A549 (cell line): Measurements from ENCODE around the gene ADCYAP1R1. TPM values are rescaled to one million over a fixed set of nuclear protein-coding genes. Genes with fewer than 3 reads are reported as not detected.

Experiments
- ATAC-seq, 2 experiments: fragments of 200-7000 bp in 1 of 2; fragments of >200 bp in 1 of 2; cut with Nextera tagmentation in 1 of 2; cut with Tn5 transposase in 1 of 2; 3 replicates each; pipeline versions ENCODE4 v1.8.0 to v1.9.1; 2018 to 2020; ENCODE audit warnings: mild to moderate bottlenecking in 1 of 2, moderate library complexity in 1 of 2
- CTCF ChIA-PET: fragments of 300-600 bp; sonication (Branson Sonifier 250); formaldehyde crosslinking; extraction: SDS; loops from one replicate; lab custom pipeline; 2021; ENCODE audit warnings: antibody characterized with exemption, inconsistent platforms; lab: Yijun Ruan, JAX
- POLR2A ChIA-PET: fragments of 350-600 bp; formaldehyde crosslinking; extraction: SDS; loops from one replicate; lab custom pipeline; 2021; ENCODE audit warnings: antibody characterized with exemption, inconsistent platforms; lab: Yijun Ruan, JAX
- DNase-seq, 2 experiments: peaks; one replicate each; pipeline versions ENCODE4 v3.0.0 to v3.0.0-alpha.2; 2011 to 2016; ENCODE audit warnings: low read depth in 1 of 2, low spot score in 1 of 2
- FAIRE-seq: peaks from 2 replicates; lab custom pipeline; 2011; peaks lifted over from hg19 to GRCh38; lab: Jason Lieb, UNC
- H3K27ac ChIP-seq, 2 experiments: fragments of >200 bp; sonication (Bioruptor Twin); formaldehyde crosslinking; 3 replicates each; pipeline ENCODE4 v1.5.1; 2016 to 2017
- H3K4me1 ChIP-seq: fragments of >200 bp; sonication (Bioruptor Twin); formaldehyde crosslinking; 3 replicates; pipeline ENCODE4 v1.6.1; 2016
- H3K4me2 ChIP-seq: fragments of >200 bp; sonication (Bioruptor Twin); formaldehyde crosslinking; 3 replicates; pipeline ENCODE4 v1.6.1; 2016
- H3K4me3 ChIP-seq: fragments of >200 bp; sonication (Bioruptor Twin); formaldehyde crosslinking; 3 replicates; pipeline ENCODE4 v1.5.1; 2016
- H3K9me3 ChIP-seq: fragments of >200 bp; sonication (Bioruptor Twin); formaldehyde crosslinking; 3 replicates; pipeline ENCODE4 v1.6.1; 2016
- CBX2 ChIP-seq: fragments of 200-600 bp; sonication (generic); IDR thresholded peaks from 2 replicates; pipeline ENCODE4 v1.6.1; 2016; ENCODE audit warnings: low read depth, mild to moderate bottlenecking, borderline replicate concordance
- CBX8 ChIP-seq: fragments of 200-600 bp; sonication (generic); IDR thresholded peaks from 2 replicates; pipeline ENCODE4 v1.6.1; 2016
- CHD2 ChIP-seq: fragments of 150-350 bp; IDR thresholded peaks from 2 replicates; pipeline ENCODE4 v1.6.1; 2014; ENCODE audit warnings: low read length; ENCODE audit not compliant: partially characterized antibody
- E2F6 ChIP-seq: IDR thresholded peaks from 2 replicates; pipeline ENCODE4 v1.6.1; 2012; ENCODE audit warnings: low read depth, borderline replicate concordance
- EHF ChIP-seq: fragments of 250-450 bp; sonication (Bioruptor Pico); IDR thresholded peaks from 2 replicates; pipeline ENCODE4 v1.5.0; 2020; ENCODE audit warnings: mild to moderate bottlenecking
- ELK1 ChIP-seq: fragments of 150-350 bp; IDR thresholded peaks from 2 replicates; pipeline ENCODE4 v1.6.1; 2014; ENCODE audit warnings: low read depth, mild to moderate bottlenecking, low read length
- ESRRA ChIP-seq: fragments of 150-350 bp; IDR thresholded peaks from 2 replicates; pipeline ENCODE4 v1.6.1; 2014; ENCODE audit warnings: mild to moderate bottlenecking, low read length, borderline replicate concordance
- GATA3 ChIP-seq: IDR thresholded peaks from 2 replicates; pipeline ENCODE4 v1.6.1; 2012; ENCODE audit warnings: borderline replicate concordance
- HEYL ChIP-seq: fragments of 250-450 bp; sonication (Bioruptor Pico); IDR thresholded peaks from 2 replicates; pipeline ENCODE4 v1.8.0; 2021; ENCODE audit warnings: mild to moderate bottlenecking, moderate library complexity
- JUN ChIP-seq, 2 experiments: fragments of >200 bp; sonication (Bioruptor Twin); formaldehyde crosslinking; IDR thresholded peaks; 2 replicates in 1 of 2; 3 replicates in 1 of 2; pipeline ENCODE4 v1.6.1; 2016 to 2017
- MAZ ChIP-seq: fragments of 150-350 bp; IDR thresholded peaks from 2 replicates; pipeline ENCODE4 v1.6.1; 2014; ENCODE audit warnings: antibody characterized with exemption, low read depth, low read length, borderline replicate concordance
- MYC ChIP-seq: IDR thresholded peaks from 2 replicates; pipeline ENCODE4 v1.6.1; 2012; ENCODE audit warnings: mild to moderate bottlenecking, inconsistent platforms, low read length, improper control_type of control experiment, borderline replicate concordance
- NFE2L2 ChIP-seq: fragments of 150-350 bp; conservative IDR thresholded peaks from 2 replicates; pipeline ENCODE4 v1.6.1; 2014; ENCODE audit warnings: low read length
- NR3C1 ChIP-seq: fragments of >200 bp; sonication (Bioruptor Twin); formaldehyde crosslinking; IDR thresholded peaks from 3 replicates; pipeline ENCODE4 v1.6.1; 2017
- REST ChIP-seq: fragments of 200-600 bp; sonication (generic); IDR thresholded peaks from 2 replicates; pipeline ENCODE4 v1.6.1; 2016; ENCODE audit warnings: antibody characterized with exemption, mild to moderate bottlenecking, moderate library complexity
- RNF2 ChIP-seq: fragments of 200-600 bp; sonication (generic); IDR thresholded peaks from 2 replicates; pipeline ENCODE4 v1.6.1; 2016; ENCODE audit warnings: low read depth, mild to moderate bottlenecking, antibody characterized with exemption, moderate library complexity, borderline replicate concordance
- TP53 ChIP-seq: fragments of 250-450 bp; sonication (Bioruptor Pico); IDR thresholded peaks from 2 replicates; pipeline ENCODE4 v1.5.0; 2021; ENCODE audit warnings: mild to moderate bottlenecking, moderate library complexity
- ZC3H11A ChIP-seq: fragments of 450-650 bp; IDR thresholded peaks from 2 replicates; pipeline ENCODE4 v1.6.1; 2014; ENCODE audit warnings: antibody characterized with exemption, mild to moderate bottlenecking
- WGBS: methylation state at CpG from one replicate; pipeline ENCODE4 v1.1.6; 2017; ENCODE audit errors: missing lambda C conversion rate; 5-methylcytosine and 5-hydroxymethylcytosine counted together
- polyA plus RNA-seq, 4 experiments: library from polyadenylated mRNA; depleted of rRNA in 3 of 4; stranded (reverse); fragments of >200 nt; fragmentation: RNase III in 1 of 4; extraction: RNeasy Plus Mini Kit Qiagen cat#74134 plus additional on column Dnase treatment in 1 of 4; gene quantifications; 2 replicates in 3 of 4; 3 replicates in 1 of 4; pipeline ENCODE4 v1.2.3, GENCODE V29; 2011 to 2017

The ADCYAP1R1 gene
- polyA plus RNA-seq, 2 of the 4 experiments (the other 2 are of a cell fraction) = 0.01 TPM; not detected in 1

GRCh38 chr7:31054608-31055278, 2.6 kb downstream of the ADCYAP1R1 start:
- Histone ChIP-seq H3K9me3 (no peaks in the 10 kb centered on the region), H3K4me1 (peaks cover 7% of the 10 kb centered on the region; the same call in 1 of the 3 replicates), H3K4me3 (no peak overlapping the region), H3K27ac (no peak overlapping the region), H3K4me2 (no peak overlapping the region)
- POLR2A ChIA-PET = no interaction called here
- DNase-seq (no peak), FAIRE-seq (no peak), ATAC-seq (no peak)
- CTCF ChIA-PET = interaction anchor here (1.0 to 1.5 kb wide), 4 partner anchors 12 to 79 kb away, joined by 3 to 5 read pairs (median 3); no protein-coding TSS in a partner anchor
- TF ChIP-seq GATA3 = no peak
- no peak for TF ChIP-seq ESRRA
- no peak for TF ChIP-seq NFE2L2
- TF ChIP-seq EHF (CRISPR knock-in tag) = no peak
- TF ChIP-seq HEYL (CRISPR knock-in tag) = no peak
- TF ChIP-seq MYC = no peak
- TF ChIP-seq JUN (IDR thresholded peaks at IDR 0.05) = no peak
- WGBS = 49% methylated on average over 11 of the region's 11 CpGs

- no peak for FAIRE-seq
- H3K4me1 ChIP-seq = peaks cover 7% of the 10 kb centered on the region; the same call in 1 of the 3 replicates
- 35% methylated on average over 5 of the region's 5 CpGs for WGBS
- CTCF ChIA-PET = interaction anchor here (1.0 to 1.5 kb wide), 2 partner anchors 30 to 79 kb away, joined by 3 to 5 read pairs; no protein-coding TSS in a partner anchor
- no peaks in the 10 kb centered on the region for H3K9me3 ChIP-seq
- ATAC-seq = no peak
- no peak overlapping the region for H3K4me3 ChIP-seq
- H3K27ac ChIP-seq = no peak overlapping the region
- no peak for DNase-seq
- no peak for TF ChIP-seq REST
- no peak for TF ChIP-seq ESRRA
- TF ChIP-seq MAZ = no peak
- no peak for TF ChIP-seq TP53 (CRISPR knock-in tag)
- TF ChIP-seq CHD2 = no peak
- TF ChIP-seq CBX2 = no peak
- TF ChIP-seq E2F6 = no peak
- TF ChIP-seq NR3C1 = no peak
- no peak for TF ChIP-seq ZC3H11A
- TF ChIP-seq RNF2 = no peak
- no peak for TF ChIP-seq CBX8
- no peak for TF ChIP-seq ELK1
- TF ChIP-seq, all 56 proteins: peak for 0
- H3K4me2 ChIP-seq = no peak overlapping the region
- POLR2A ChIA-PET = no interaction called here
These were observed 3.4 kb downstream of the ADCYAP1R1 start for GRCh38 chr7:31055471-31055870.
